Amniotic stem cell (primary cell): Measurements from ENCODE around the gene OLFM1.
"Not testable (repeated sequence)": the region's sequence is repeated elsewhere in the genome, so short reads cannot be mapped to it uniquely, and the experiment has no call there.

Experiments used
- DNase-seq: peaks from one replicate; lab custom pipeline; 2025; lab: John Stamatoyannopoulos, UW

OLFM1 gene

GRCh38 chr9:135154050-135154615 is 66.7 kb downstream of the OLFM1 start:
- DNase-seq = no peak

GRCh38 chr9:135155396-135155795 is 67.9 kb downstream of the OLFM1 start:
- DNase-seq = no peak

GRCh38 chr9:135156525-135157510 is 69.3 kb downstream of the OLFM1 start:
- DNase-seq = no peak

GRCh38 chr9:135157856-135158563 is 70.5 kb downstream of the OLFM1 start:
- DNase-seq = no peak

GRCh38 chr9:135158564-135158937 is 71.1 kb downstream of the OLFM1 start:
- DNase-seq = no peak

GRCh38 chr9:135159801-135160200 is 72.3 kb downstream of the OLFM1 start:
- DNase-seq = no peak

GRCh38 chr9:135160862-135161261 is 73.4 kb downstream of the OLFM1 start:
- no peak for DNase-seq

- DNase-seq = not testable (repeated sequence)
Measured at GRCh38 chr9:135162599-135162998, 75.1 kb downstream of the OLFM1 start.

- DNase-seq = no peak
Measured at GRCh38 chr9:135163023-135163780, 75.7 kb downstream of the OLFM1 start.

- DNase-seq = no peak
Measured at GRCh38 chr9:135164036-135164435, 76.6 kb downstream of the OLFM1 start.

GRCh38 chr9:135165003-135165711 is 77.7 kb downstream of the OLFM1 start:
- no peak for DNase-seq

GRCh38 chr9:135165756-135166519 is 78.5 kb downstream of the OLFM1 start:
- no peak for DNase-seq

GRCh38 chr9:135166565-135166964 is 79.1 kb downstream of the OLFM1 start:
- DNase-seq = no peak

GRCh38 chr9:135167356-135167755 is 79.9 kb downstream of the OLFM1 start:
- DNase-seq = no peak

GRCh38 chr9:135167849-135168655 is 80.6 kb downstream of the OLFM1 start:
- no peak for DNase-seq

GRCh38 chr9:135169709-135170226 is 82.3 kb downstream of the OLFM1 start:
- no peak for DNase-seq

- no peak for DNase-seq
Measured at GRCh38 chr9:135170535-135170934, 83.1 kb downstream of the OLFM1 start.
